Calu3 (cell line): ENCODE results near the gene TMEM170B. TPM values are rescaled to one million over a fixed set of nuclear protein-coding genes. Genes with fewer than 3 reads are reported as not detected.
A peak's percentile ranks its signal among the peaks of the same experiment; 100 is the strongest.

Experiments used
- BruUV-seq: library from RNA; stranded (reverse); fragments of 400-500 nt; replicated peaks from 2 replicates; lab custom pipeline; 2021; lab: Mats Ljungman, UMichigan
- CTCF ChIA-PET: fragments of 300-600 bp; sonication (Branson Sonifier 250); formaldehyde crosslinking; loops from one replicate; lab custom pipeline; 2022; ENCODE audit warnings: antibody characterized with exemption; lab: Charles Lee
- DNase-seq: peaks from one replicate; pipeline ENCODE4 v3.0.0; 2022
- H3K27ac Mint-ChIP-seq: one replicate; pipeline ENCODE4 v1.8.0; 2022; ENCODE audit warnings: mixed read lengths; ENCODE audit not compliant: unreplicated experiment
- H3K27me3 Mint-ChIP-seq: one replicate; pipeline ENCODE4 v1.8.0; 2022; ENCODE audit warnings: mixed read lengths; ENCODE audit not compliant: unreplicated experiment
- H3K36me3 Mint-ChIP-seq: one replicate; pipeline ENCODE4 v1.8.0; 2022; ENCODE audit warnings: mild to moderate bottlenecking, moderate library complexity, mixed read lengths; ENCODE audit not compliant: insufficient read depth, unreplicated experiment
- H3K4me1 Mint-ChIP-seq: one replicate; pipeline ENCODE4 v1.8.0; 2022; ENCODE audit warnings: mild to moderate bottlenecking, low read depth, mixed read lengths; ENCODE audit not compliant: unreplicated experiment
- H3K4me3 Mint-ChIP-seq: one replicate; pipeline ENCODE4 v1.8.0; 2022; ENCODE audit warnings: mild to moderate bottlenecking, low read depth, moderate library complexity, mixed read lengths; ENCODE audit not compliant: unreplicated experiment
- H3K9me3 Mint-ChIP-seq: one replicate; pipeline ENCODE4 v1.8.0; 2022; ENCODE audit warnings: low read depth, mixed read lengths; ENCODE audit not compliant: unreplicated experiment
- CTCF ChIP-seq: fragments of 200-600 bp; IDR thresholded peaks from one replicate; pipeline ENCODE4 v1.8.0; 2022; ENCODE audit warnings: antibody characterized with exemption; ENCODE audit not compliant: unreplicated experiment
- intact Hi-C: fragments of 100-400 bp; cut with micrococcal nuclease; formaldehyde crosslinking; loops from one replicate; pipeline ENCODE4 v1.10.0; 2022; ENCODE audit not compliant: unreplicated experiment
- total RNA-seq: library from RNA; stranded (reverse); gene quantifications from 2 replicates; pipeline ENCODE4 v1.2.3, GENCODE V29; 2022

Gene TMEM170B
- total RNA-seq, 1 experiment from 2014 or later, result 2.2 TPM

GRCh38 chr6:11613336-11613735 is 75.8 kb downstream of the TMEM170B start:
- Mint-ChIP-seq H3K4me1 (no peaks in the 10 kb centered on the region), H3K4me3 (no peak overlapping the region), H3K27ac (no peak overlapping the region), H3K27me3 (no peaks in the 10 kb centered on the region), H3K36me3 (no peaks in the 10 kb centered on the region), H3K9me3 (no peaks in the 10 kb centered on the region)
- DNase-seq, result no peak
- intact Hi-C loops, result loop anchor here (5.0 kb wide), 1 partner anchor 39 kb away; no protein-coding TSS in a partner anchor
- no TSS peak for BruUV-seq
- CTCF ChIA-PET, result no interaction called here
- no peak for TF ChIP-seq CTCF

GRCh38 chr6:11613858-11614257 is 76.3 kb downstream of the TMEM170B start:
- Mint-ChIP-seq H3K36me3 (no peaks in the 10 kb centered on the region), H3K27me3 (no peaks in the 10 kb centered on the region), H3K4me1 (no peaks in the 10 kb centered on the region), H3K27ac (no peak overlapping the region), H3K9me3 (no peaks in the 10 kb centered on the region), H3K4me3 (no peak overlapping the region)
- TF ChIP-seq CTCF, result no peak
- intact Hi-C loops, result loop anchor here (5.0 kb wide), 1 partner anchor 38 kb away; no protein-coding TSS in a partner anchor
- BruUV-seq, result no TSS peak
- CTCF ChIA-PET, result no interaction called here
- peak; percentile 32 for DNase-seq

- no peaks in the 10 kb centered on the region for H3K9me3 Mint-ChIP-seq
- no peaks in the 10 kb centered on the region for H3K27me3 Mint-ChIP-seq
- CTCF ChIA-PET, result interaction anchor here (0.6 kb wide), 1 partner anchor 1863 kb away, joined by 3 read pairs; no protein-coding TSS in a partner anchor
- TF ChIP-seq CTCF, result no peak
- intact Hi-C loops, result loop anchor here (5.0 kb wide), 1 partner anchor 38 kb away; no protein-coding TSS in a partner anchor
- H3K4me3 Mint-ChIP-seq, result no peak overlapping the region
- no peak overlapping the region for H3K27ac Mint-ChIP-seq
- DNase-seq, result no peak
- BruUV-seq, result no TSS peak
- no peaks in the 10 kb centered on the region for H3K36me3 Mint-ChIP-seq
- no peaks in the 10 kb centered on the region for H3K4me1 Mint-ChIP-seq
Measured at GRCh38 chr6:11614534-11615213, 77.1 kb downstream of the TMEM170B start.

GRCh38 chr6:11615214-11615602 is 77.7 kb downstream of the TMEM170B start:
- BruUV-seq, result no TSS peak
- no peak overlapping the region for H3K27ac Mint-ChIP-seq
- no peak for TF ChIP-seq CTCF
- H3K9me3 Mint-ChIP-seq, result no peaks in the 10 kb centered on the region
- H3K4me1 Mint-ChIP-seq, result no peaks in the 10 kb centered on the region
- intact Hi-C loops, result no loop called here
- H3K4me3 Mint-ChIP-seq, result no peak overlapping the region
- H3K36me3 Mint-ChIP-seq, result no peaks in the 10 kb centered on the region
- no peaks in the 10 kb centered on the region for H3K27me3 Mint-ChIP-seq
- CTCF ChIA-PET, result interaction anchor here (0.6 kb wide), 1 partner anchor 12 kb away, joined by 3 read pairs; no protein-coding TSS in a partner anchor
- DNase-seq, result no peak
